CMK (cell line): ENCODE results near the gene DIP2C.
"Not testable (repeated sequence)": the region's sequence is repeated elsewhere in the genome, so short reads cannot be mapped to it uniquely, and the experiment has no call there.

Experiments used
- DNase-seq: peaks from one replicate; pipeline ENCODE4 v3.0.0-alpha.2; 2010; ENCODE audit warnings: low read depth

DIP2C gene

DNA sequence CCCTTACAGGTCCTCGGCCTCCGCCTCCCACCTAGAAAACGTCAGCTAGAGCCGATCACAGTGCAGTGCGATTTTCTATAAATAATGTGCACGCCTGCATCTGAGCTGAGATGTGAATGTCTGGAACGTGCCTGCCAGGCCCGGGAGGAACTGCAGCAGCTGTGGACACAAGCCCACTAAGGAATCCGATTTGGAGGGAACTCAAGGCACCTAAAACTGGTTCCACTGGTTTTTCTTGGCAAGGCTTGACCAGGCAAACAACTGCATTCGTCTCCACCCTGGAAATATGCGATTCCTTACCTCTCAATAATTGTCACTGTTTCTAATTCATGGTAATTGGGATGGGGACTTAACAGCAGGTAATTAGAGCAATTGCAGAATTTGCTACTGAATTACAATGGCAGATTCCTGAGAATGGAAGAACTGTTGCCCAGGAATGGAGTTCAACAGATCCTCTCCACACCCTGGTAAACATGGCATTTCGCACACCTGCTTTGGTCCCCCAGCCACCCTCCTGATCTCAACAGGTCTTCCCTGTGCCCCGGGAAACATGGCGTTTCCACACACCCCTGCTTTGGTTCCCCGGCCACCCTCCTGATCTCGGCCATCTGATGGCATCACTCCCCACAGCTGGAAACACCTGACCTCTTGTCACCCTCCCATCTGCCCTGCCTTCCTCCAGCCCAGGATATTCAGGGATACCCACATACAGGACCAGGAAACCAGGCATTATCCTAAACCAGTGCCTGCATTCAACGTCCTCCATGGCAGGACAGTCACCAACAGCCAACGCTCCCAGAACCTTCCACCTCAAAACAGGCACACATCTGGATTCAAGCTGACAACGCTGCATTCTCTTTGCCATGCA lies 76.0 kb downstream of the DIP2C start:
- no peak for DNase-seq

DNA sequence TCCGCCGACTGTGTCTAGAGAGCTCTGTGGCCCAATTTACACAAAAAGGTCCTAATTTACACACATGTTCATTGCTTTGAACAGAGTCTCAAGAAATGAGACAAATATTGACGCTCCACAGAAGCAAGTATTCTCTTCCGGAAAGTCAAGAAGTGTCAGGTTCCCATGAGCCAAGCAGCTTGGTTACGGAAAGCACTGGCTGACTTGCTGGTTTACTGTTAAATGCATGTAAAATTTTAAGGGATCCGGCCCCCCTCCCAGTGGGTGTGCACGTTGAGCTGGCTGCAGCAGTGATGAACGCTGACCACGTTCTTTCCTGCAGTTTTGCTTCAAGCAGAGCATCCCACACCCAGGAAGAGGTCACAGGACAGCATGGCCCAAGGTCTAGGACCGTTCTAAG lies 76.8 kb downstream of the DIP2C start:
- DNase-seq, result no peak

GRCh38 chr10:610642-611305 lies 78.7 kb downstream of the DIP2C start:
- DNase-seq, result not testable (repeated sequence)

DNA sequence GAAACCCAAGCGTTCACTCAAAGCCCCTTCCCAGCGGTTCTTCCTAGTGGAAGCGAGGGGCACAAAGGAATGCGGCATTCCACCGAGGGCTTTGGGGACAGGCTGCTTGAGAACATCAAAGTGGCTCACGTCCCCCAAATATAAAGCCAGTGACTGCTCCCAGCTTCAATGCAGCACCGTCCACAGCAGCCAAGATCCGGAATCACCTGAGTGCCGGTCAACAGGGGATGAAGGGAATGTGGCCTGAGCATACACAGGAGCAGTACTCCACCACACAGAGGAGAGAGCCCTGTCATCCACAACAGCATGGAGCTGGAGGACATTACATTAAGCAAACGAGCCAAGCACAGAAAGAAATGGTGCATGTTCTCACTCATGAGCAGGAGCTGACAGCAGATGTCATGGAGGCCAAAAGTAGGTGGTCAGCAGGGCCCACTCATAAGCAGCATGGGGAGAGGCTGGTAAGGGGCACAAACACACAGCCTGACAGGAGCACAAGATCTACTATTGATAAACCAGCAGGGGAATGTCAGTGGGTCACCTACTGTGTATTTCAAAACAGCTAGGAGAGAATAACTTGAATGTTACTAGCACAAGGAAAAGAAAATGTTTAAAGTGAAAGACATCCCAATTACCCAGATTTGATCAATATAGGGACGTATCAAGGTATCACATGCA lies 79.5 kb downstream of the DIP2C start:
- DNase-seq, result no peak

DNA sequence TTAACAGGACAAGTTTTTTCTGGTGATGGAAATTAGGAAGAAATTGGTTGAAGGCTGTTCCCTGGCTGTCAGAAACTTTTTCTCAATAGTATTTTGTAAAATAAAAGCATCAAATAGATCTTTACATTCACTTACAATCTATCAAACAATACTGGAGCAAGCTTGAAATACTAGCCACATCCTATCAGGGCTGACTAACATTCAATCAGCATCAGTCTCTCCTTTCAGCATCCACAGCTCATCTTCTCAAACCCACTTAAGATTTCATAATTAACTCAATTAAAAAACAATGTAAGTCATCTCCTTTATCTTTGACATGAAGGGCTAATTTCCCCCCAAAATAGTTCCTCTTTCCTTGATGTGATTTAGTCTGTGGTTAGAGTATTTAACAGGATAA lies 80.2 kb downstream of the DIP2C start:
- DNase-seq, result no peak

- DNase-seq, result no peak
These were observed 80.9 kb downstream of the DIP2C start for GRCh38 chr10:608331-609261.

GRCh38 chr10:607545-608185 lies 81.8 kb downstream of the DIP2C start:
- DNase-seq, result no peak

DNA sequence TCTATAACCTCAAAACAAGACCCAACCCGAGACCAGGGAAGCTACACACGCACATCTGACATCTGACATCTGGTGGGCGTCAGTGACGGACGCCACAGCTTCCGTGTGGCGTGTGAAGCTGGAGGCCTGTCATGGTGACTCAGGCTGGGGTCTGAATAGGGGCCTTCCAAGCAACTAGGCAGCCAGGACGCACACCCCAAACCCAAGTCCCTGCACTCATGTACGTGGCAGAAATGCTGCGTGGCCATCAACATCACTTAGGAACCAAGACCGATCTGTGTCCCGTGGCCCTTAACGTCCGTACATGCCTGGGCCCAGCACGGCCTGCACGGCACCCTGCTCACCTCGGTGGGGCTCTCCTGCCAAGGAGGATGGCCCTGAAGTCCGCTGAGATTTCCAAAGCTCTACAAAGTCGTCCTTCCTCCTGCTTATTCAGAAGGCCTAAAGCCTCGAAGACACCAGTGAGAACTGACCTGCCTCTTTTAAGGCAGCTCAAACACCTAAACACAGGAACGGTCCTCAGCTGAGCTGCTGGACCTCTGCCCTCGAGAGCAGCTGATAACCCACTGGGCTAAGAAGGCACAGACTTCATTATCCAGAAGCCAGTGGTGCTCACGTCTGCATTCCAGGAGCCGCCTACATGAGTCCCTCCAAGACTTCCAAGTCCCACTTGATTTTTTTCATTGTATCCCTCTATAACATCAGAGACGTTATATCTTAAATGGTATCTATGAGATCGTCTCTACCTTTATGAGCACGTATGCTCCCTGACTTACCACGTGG lies 82.5 kb downstream of the DIP2C start:
- DNase-seq, result no peak

DNA sequence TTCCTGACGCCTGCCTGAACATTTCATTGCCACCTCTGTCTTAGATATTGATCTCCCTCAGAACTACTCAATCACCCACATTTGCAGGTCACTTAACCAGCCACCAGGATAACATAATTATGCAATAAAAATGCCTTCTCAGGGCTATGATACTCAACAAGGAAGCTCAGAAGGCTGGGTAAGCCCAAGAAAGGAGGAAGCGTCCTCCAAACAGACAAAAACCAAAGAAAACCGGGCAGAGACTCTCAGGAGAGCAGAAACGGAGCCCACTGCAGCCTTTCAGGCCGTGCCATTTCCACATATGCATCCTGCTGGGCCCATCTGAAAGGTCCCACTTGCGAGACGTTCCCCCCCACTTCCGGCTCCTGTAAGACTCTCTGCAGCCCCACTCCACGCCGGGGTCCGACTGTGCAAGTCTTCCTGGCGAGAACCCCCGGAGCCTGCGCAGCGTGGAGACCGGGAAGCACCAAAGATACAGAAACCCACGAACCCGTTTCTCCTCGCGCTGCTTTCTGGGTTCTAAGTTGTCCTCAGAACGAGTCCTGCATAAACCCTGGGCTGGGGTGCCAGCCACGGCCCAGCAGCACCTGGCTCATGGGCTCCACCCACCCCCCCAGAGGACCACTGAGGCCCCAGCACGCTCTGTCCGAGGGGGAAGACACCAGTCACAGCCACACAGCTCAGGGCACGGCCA lies 83.7 kb downstream of the DIP2C start:
- DNase-seq, result no peak

- DNase-seq, result no peak
These were observed 84.5 kb downstream of the DIP2C start for GRCh38 chr10:604716-605631.

GRCh38 chr10:603745-604144 lies 85.7 kb downstream of the DIP2C start:
- DNase-seq, result no peak

DNA sequence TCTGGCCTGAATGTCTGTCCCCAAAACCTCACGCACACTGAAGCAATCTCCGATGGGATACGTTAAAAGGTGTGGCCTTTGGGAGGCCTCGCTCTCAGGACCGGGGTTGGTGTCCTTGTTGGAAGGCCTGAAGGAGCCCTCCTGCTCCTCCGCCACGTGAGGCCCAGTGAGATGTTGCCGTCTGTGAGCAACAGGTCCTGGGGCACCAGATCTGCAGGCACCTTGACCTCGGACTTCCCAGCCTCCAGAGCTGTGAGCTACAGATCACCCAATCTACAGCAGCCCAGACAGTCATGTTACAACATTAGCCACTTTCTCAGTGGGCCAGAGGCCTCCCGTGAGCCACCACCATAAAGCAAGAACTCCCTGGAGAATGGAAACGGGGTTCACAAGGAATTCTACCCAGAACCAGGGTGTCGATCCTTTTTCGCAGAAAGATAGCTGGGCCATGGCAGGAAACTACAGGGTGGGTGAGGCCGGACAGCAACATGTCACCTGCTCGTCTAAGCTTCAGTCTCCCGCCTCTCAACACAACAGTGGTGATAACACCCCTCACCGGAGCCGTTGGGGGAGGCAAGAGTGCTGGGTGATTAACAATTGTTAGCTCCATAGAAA lies 87.0 kb downstream of the DIP2C start:
- no peak for DNase-seq

GRCh38 chr10:601660-601963 lies 87.9 kb downstream of the DIP2C start:
- no peak for DNase-seq

- DNase-seq, result no peak
These were observed 88.4 kb downstream of the DIP2C start for GRCh38 chr10:600876-601659.

DNA sequence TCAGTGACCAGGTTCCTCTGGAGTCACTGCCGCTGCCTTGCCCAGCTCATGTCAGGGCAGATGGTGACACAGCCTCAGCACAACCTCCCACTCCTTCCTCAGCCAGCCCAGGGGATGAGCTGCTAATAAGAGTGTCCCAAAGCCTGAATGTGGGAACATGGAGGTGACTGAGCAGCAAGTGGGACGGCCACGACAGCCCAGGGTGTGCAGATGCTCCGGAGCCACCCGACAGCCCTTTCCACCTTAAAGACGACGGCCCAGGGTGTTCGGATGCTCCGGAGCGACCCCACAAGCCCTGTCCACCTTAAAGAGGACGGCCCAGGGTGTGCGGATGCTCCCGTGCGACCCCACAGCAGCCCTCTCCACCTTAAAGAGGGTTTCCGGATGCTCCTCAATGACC lies 89.2 kb downstream of the DIP2C start:
- DNase-seq, result no peak

GRCh38 chr10:599767-600166 lies 89.7 kb downstream of the DIP2C start:
- DNase-seq, result no peak

GRCh38 chr10:598415-599170 lies 90.9 kb downstream of the DIP2C start:
- DNase-seq, result no peak
